Gastrocnemius medialis (tissue), 4 donors: ENCODE results near the gene GFAP. TPM values are rescaled to one million over a fixed set of nuclear protein-coding genes. Genes with fewer than 3 reads are reported as not detected.

ENCODE experiments used
- ATAC-seq, 2 donors: fragments of 150-250 bp; one replicate each; pipeline ENCODE4 v1.9.1; 2016
- DNase-seq, 2 donors: peaks; one replicate each; pipeline ENCODE4 v3.0.0-alpha.2; 2019
- H3K27ac ChIP-seq, 4 donors: fragments of 200-600 bp; sonication (generic); 1 replicate in 1 of 4; 2 replicates in 3 of 4; pipeline ENCODE4 v1.5.1; 2016 to 2018; ENCODE audit warnings: mild to moderate bottlenecking in 2 of 4, moderate library complexity in 1 of 4
- H3K27me3 ChIP-seq, 3 donors: fragments of 200-600 bp; sonication (generic) in 2 of 3; 1 replicate in 1 of 3; 2 replicates in 2 of 3; pipeline versions ENCODE4 v1.5.1 to v1.6.0; 2016 to 2019; ENCODE audit warnings: mild to moderate bottlenecking in 1 of 3, moderate library complexity in 1 of 3
- H3K36me3 ChIP-seq, 2 donors: fragments of 200-600 bp; sonication (generic) in 1 of 2; one replicate each; pipeline ENCODE4 v1.5.1; 2017 to 2018
- H3K4me1 ChIP-seq, 2 donors: fragments of 200-600 bp; sonication (generic) in 1 of 2; one replicate each; pipeline ENCODE4 v1.5.1; 2016 to 2017; ENCODE audit warnings: mild to moderate bottlenecking in 2 of 2
- H3K4me3 ChIP-seq, 4 donors: fragments of 200-600 bp; sonication (generic) in 3 of 4; 1 replicate in 1 of 4; 2 replicates in 3 of 4; pipeline ENCODE4 v1.5.1; 2016 to 2019; ENCODE audit warnings: mild to moderate bottlenecking in 2 of 4
- H3K9me3 ChIP-seq, 3 donors: fragments of 200-600 bp; sonication (generic) in 2 of 3; 1 replicate in 1 of 3; 2 replicates in 2 of 3; pipeline ENCODE4 v1.5.1; 2016 to 2019
- POLR2A ChIP-seq, 2 donors: fragments of 450-650 bp; IDR thresholded peaks; one replicate each; pipeline ENCODE4 v1.6.1; 2017; ENCODE audit warnings: antibody characterized with exemption in 2 of 2, mild to moderate bottlenecking in 2 of 2, moderate library complexity in 2 of 2
- in situ Hi-C, 4 donors: fragments of 200-750 bp; cut with MboI; loops; one replicate each; pipeline versions ENCODE4 v1.15.0 to v1.8.0; 2017; ENCODE audit warnings: low sequenced_read_pairs in 4 of 4
- intact Hi-C: fragments of 100-400 bp; cut with DNase I; formaldehyde crosslinking; loops from one replicate; pipeline ENCODE4 v1.15.1; 2023; ENCODE audit warnings: low total_unique reads
- total RNA-seq, 4 donors: library from RNA; depleted of rRNA; stranded (reverse); fragments of >200 nt; gene quantifications; one replicate each; pipeline versions ENCODE4 v1.1.0 to v1.2.3, GENCODE V29; 2016
- TF ChIP-seq, protein P1 (sequence below), 5 experiments: fragments of 450-650 bp in 3 of 5; fragments of 200-600 bp in 2 of 5; sonication (generic) in 2 of 5; IDR thresholded peaks in 4 of 5; conservative IDR thresholded peaks in 1 of 5; 1 replicate in 4 of 5; 2 replicates in 1 of 5; pipeline ENCODE4 v1.5.1; 2016 to 2019; ENCODE audit warnings: antibody characterized with exemption in 5 of 5, mild to moderate bottlenecking in 3 of 5, moderate library complexity in 3 of 5

The GFAP gene
- total RNA-seq, 4 donors from 2014 or later, result not detected

GRCh38 chr17:44921122-44921882, 6.0 kb upstream of the GFAP start:
- Histone ChIP-seq H3K9me3 (no peaks in the 10 kb centered on the region), H3K27ac (no peak overlapping the region), H3K36me3 (no peaks in the 10 kb centered on the region), H3K27me3 (no peaks in the 10 kb centered on the region), H3K4me3 (no peak overlapping the region), H3K4me1 (peaks cover 0 to 8% of the 10 kb centered on the region in 2 donors)
- intact Hi-C loops, result loop anchor here (2.0 kb wide), 1 partner anchor 177 kb away; no protein-coding TSS in a partner anchor
- TF ChIP-seq, protein P1, sequence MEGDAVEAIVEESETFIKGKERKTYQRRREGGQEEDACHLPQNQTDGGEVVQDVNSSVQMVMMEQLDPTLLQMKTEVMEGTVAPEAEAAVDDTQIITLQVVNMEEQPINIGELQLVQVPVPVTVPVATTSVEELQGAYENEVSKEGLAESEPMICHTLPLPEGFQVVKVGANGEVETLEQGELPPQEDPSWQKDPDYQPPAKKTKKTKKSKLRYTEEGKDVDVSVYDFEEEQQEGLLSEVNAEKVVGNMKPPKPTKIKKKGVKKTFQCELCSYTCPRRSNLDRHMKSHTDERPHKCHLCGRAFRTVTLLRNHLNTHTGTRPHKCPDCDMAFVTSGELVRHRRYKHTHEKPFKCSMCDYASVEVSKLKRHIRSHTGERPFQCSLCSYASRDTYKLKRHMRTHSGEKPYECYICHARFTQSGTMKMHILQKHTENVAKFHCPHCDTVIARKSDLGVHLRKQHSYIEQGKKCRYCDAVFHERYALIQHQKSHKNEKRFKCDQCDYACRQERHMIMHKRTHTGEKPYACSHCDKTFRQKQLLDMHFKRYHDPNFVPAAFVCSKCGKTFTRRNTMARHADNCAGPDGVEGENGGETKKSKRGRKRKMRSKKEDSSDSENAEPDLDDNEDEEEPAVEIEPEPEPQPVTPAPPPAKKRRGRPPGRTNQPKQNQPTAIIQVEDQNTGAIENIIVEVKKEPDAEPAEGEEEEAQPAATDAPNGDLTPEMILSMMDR (IDR thresholded peaks at IDR 0.05 in 4 of 5, conservative IDR thresholded peaks at IDR 0.05 in 1 of 5), result no peak
- no peak for TF ChIP-seq POLR2A (IDR thresholded peaks at IDR 0.05)
- DNase-seq, result peak in 1 of 2 donors; percentile 4
- ATAC-seq, result no peak
- in situ Hi-C loops, result loop anchor here in 3 of 4 donors (10.0 to 25.0 kb wide), 4 partner anchors 93 to 216 kb away; partner anchors contain the start of genes ACBD4 (in 1 of the 3), HEXIM1 (in 1 of the 3) and PLCD3 (in 1 of the 3)

DNA sequence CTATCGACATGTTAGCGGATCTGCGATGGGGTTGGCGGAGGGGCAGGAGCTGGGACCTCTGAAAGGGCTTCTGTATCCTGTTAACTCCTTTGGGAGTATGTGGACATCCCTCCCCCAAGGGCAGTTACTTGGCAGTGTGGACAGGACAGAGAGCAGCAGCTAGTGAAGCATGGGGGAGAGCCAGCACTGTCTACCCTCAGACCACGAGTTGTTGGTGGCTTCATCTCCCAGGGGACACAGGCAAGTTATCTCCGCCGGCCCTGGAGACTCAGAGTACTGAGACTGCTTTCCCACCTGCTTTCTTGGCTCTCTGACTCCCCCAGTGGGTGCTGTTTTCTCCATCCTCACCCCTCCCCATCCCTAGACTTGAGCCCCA, 5.3 kb upstream of the GFAP start:
- peak in 1 of 2 donors; percentile 5 for DNase-seq
- no peaks in the 10 kb centered on the region for H3K27me3 ChIP-seq
- TF ChIP-seq POLR2A (IDR thresholded peaks at IDR 0.05), result no peak
- TF ChIP-seq, protein P1 (IDR thresholded peaks at IDR 0.05 in 4 of 5, conservative IDR thresholded peaks at IDR 0.05 in 1 of 5), result no peak
- peaks cover 0 to 8% of the 10 kb centered on the region in 2 donors for H3K4me1 ChIP-seq
- no peak overlapping the region for H3K4me3 ChIP-seq
- no peaks in the 10 kb centered on the region for H3K36me3 ChIP-seq
- ATAC-seq, result no peak
- no peak overlapping the region for H3K27ac ChIP-seq
- intact Hi-C loops, result loop anchor here (1.0 to 2.0 kb wide), 3 partner anchors 99 to 215 kb away; partner anchors contain the start of gene ACBD4
- no peaks in the 10 kb centered on the region for H3K9me3 ChIP-seq
- in situ Hi-C loops, result loop anchor here in 3 of 4 donors (10.0 to 25.0 kb wide), 4 partner anchors 94 to 217 kb away; partner anchors contain the start of genes ACBD4 (in 1 of the 3), HEXIM1 (in 1 of the 3) and PLCD3 (in 1 of the 3)

GRCh38 chr17:44919885-44920564, 4.7 kb upstream of the GFAP start:
- ATAC-seq, result peak; percentile 91 to 92
- Histone ChIP-seq H3K27me3 (no peaks in the 10 kb centered on the region), H3K4me3 (no peak overlapping the region), H3K4me1 (peaks cover 0 to 8% of the 10 kb centered on the region in 2 donors), H3K36me3 (no peaks in the 10 kb centered on the region), H3K27ac (no peak overlapping the region), H3K9me3 (no peaks in the 10 kb centered on the region)
- no peak for TF ChIP-seq POLR2A (IDR thresholded peaks at IDR 0.05)
- TF ChIP-seq, protein P1 (IDR thresholded peaks at IDR 0.05 in 4 of 5, conservative IDR thresholded peaks at IDR 0.05 in 1 of 5), result peak; percentile 70 to 88 (median 81)
- intact Hi-C loops, result loop anchor here (1.0 to 10.0 kb wide), 4 partner anchors 99 to 275 kb away; partner anchors contain the start of gene ACBD4
- in situ Hi-C loops, result loop anchor here (5.0 to 25.0 kb wide), 7 partner anchors 95 to 217 kb away; partner anchors contain the start of genes ACBD4 (in 2 of the 4), PLCD3 (in 2 of the 4) and HEXIM1 (in 1 of the 4)
- DNase-seq, result peak; percentile 66 to 73

GRCh38 chr17:44919411-44919810, 4.1 kb upstream of the GFAP start:
- intact Hi-C loops, result loop anchor here (10.0 kb wide), 1 partner anchor 275 kb away; no protein-coding TSS in a partner anchor
- TF ChIP-seq, protein P1 (IDR thresholded peaks at IDR 0.05 in 4 of 5, conservative IDR thresholded peaks at IDR 0.05 in 1 of 5), result no peak
- TF ChIP-seq POLR2A (IDR thresholded peaks at IDR 0.05), result no peak
- H3K4me3 ChIP-seq, result no peak overlapping the region
- H3K27ac ChIP-seq, result no peak overlapping the region
- H3K36me3 ChIP-seq, result no peaks in the 10 kb centered on the region
- no peaks in the 10 kb centered on the region for H3K9me3 ChIP-seq
- H3K4me1 ChIP-seq, result peaks cover 0 to 8% of the 10 kb centered on the region in 2 donors
- ATAC-seq (no peak), DNase-seq (no peak)
- in situ Hi-C loops, result loop anchor here in 3 of 4 donors (5.0 to 25.0 kb wide), 5 partner anchors 103 to 218 kb away; partner anchors contain the start of genes ACBD4 (in 2 of the 3), PLCD3 (in 2 of the 3) and HEXIM1 (in 1 of the 3)
- H3K27me3 ChIP-seq, result no peaks in the 10 kb centered on the region
